GM21526 (cell line): ENCODE data around the gene PEX12.
"Not testable (repeated sequence)": the region's sequence is repeated elsewhere in the genome, so short reads cannot be mapped to it uniquely, and the experiment has no call there.

Experiments
- ATAC-seq: cut with Tn5 transposase; IDR thresholded peaks from one replicate; pipeline ENCODE4 v1.9.1; 2021; ENCODE audit warnings: moderate library complexity; ENCODE audit not compliant: unreplicated experiment, low FRiP score

Gene PEX12

DNA sequence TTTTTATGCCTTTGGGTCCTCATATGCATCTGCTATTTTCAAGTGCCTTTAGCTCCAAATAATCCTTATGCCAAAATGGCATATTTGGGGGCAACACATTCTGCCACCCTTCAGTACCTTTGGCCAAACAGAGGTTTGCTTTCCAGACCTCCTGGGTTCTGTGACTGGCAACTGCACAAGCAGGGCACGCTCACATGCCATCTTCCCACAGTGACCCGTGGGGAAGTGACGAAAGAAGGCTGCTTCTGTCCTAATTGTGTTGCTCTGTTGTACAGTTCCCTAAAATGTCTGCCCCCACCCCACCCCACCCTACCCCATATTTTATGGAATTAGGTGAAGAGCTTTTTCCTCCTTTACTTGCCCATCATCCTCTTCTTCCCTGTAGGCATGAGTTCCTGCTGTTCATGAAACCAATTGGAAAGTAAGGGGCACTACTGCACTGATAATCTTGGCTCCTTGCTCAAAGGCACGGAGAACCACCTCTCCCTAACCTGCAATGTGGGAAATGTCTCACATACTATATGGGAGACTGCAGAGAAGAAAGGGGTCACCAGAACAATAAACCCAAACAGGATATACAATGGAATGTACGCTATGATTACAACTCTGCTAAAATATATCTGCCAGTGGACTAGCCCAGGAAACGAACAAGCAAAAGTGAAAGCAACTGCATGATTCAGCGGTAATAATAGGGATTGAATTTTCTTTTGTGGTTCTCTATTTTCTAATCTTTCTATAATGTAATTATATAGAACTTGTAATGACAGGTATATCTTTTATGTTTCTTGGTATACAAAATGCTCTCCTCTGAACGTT lies 37.6 kb downstream of the PEX12 start:
- ATAC-seq, result no peak

DNA sequence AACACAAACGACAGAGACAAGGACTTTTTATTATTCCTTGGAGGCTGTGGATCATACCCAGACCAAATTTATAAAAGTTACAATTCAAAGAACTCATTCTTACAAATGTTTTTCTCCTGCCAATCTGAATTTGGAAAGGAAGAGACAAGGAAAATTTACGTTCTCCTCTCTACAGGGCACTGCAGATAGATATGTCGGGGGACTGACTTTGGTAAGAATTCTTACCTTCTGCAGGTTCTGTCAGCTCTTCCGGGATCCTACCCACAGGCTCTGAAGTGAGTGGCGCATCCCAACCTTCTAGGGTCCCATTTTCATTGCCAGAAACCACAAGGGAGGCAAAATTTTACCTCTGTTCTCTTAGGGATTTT lies 38.7 kb downstream of the PEX12 start:
- no peak for ATAC-seq

DNA sequence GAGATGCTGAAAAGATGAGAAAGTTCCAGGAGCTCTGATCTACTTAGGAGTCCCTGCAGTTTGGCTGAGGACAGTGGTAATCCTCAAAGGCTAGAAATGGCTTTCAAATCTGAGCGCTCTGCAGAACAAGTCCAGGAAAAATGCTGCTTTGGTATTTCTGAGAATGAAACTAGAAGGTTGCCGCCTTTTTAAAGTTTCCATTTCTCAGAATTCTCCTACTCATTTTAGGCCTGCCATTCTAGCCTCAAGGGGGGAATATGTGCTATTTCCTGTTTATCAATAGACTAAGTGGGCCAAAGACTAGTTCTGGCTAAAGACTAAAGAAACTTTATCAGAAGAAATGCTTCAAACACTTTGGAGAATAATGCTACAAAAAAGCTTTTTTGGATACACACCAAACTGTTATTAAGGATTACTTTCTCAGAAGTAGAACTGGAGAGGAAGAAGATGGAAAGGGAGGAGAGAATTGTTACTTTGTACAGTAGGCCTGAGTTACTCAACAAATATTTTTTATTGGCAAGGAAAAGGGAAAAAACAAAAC lies 40.7 kb downstream of the PEX12 start, which contains the start of gene SLFN12L:
SLFN12L (minus strand) TSS at position 78 of the 541 bp plus-strand sequence. CDS start 15,314 bp downstream, outside the sequence.
- ATAC-seq, result no peak

DNA sequence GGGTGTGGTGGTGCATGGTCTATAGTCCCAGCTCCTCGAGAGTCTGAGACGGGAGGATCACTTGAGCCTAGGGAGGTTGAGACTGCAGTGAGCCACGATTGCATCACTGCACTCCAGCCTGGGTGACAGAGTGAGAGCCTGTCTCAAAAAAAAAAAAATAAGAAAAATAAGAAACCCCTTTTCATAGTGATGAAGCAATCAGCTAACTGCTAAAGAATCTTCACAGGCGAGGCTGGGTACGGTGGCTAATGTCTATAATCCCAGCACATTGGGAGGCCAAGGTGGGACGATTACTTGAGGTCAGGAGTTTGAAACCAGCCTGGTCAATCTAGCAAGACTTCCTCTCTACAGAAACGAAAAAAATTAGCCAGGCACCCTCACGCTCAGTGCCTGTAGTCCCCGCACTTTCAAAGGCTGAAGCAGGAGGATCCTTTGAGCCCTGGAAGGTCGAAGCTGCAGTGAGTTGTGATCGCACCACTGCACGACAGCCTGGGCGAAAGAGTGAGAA lies 41.7 kb downstream of the PEX12 start:
- no peak for ATAC-seq

DNA sequence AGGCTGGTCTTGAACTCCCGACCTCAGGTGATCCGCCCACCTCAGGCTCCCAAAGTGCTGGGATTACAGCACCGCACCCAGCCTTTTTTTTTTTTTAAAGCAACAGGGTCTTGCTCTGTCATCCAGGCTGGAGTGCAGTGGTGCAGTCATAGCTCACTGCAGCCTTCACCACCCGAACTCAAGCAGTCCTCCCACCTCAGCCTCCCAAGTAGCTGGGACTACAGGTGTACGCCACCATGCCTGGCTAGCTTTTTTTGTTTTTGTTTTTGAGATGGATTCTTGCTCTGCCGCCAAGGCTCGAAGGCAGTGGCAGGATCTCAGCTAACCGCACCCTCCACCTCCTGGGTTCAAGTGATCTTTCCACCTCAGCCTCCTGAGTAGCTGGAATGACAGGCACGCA lies 43.0 kb downstream of the PEX12 start:
- not testable (repeated sequence) for ATAC-seq

DNA sequence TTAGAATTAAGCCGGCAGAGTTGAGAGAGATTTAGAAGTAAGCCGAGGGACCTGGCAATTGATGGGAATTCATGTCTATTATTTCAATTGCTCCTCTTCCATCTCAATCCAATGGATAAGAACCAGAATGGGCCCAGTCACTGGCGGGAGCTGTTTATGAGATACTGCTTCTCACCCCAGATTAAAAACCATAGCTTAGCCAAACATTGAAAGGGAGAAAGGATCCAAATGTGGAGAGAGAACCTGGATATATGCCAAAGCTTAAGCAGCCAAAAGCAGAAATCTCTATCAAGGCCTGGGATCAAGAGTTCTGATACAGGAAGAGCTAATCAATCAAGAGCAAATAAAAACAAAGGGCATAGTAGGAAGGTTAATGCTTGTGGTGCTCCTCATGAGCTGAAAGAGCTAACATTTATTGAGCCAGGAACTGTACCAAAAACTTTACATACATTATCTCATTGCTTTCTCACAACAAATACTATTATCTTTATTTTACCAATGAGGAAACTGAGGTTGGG lies 43.7 kb downstream of the PEX12 start:
- ATAC-seq, result no peak

DNA sequence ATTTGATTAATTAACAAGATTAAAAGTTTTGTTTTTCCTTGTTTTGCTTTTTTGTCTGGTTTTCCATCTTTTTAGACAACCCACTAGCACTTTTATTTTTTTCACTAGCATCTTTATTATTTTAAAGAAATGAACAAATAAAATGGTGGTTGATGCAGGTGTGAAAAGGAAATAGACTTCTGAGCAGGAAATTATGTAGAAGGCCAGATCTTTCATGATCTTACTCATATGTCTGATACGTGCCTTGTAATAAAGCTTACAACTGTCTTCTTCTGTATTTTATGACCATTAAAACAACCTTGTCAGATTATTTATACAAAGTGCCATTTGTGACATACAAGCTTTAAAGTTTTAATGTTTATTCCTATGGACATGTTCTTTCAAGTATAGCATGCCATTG lies 47.2 kb downstream of the PEX12 start:
- ATAC-seq, result no peak

DNA sequence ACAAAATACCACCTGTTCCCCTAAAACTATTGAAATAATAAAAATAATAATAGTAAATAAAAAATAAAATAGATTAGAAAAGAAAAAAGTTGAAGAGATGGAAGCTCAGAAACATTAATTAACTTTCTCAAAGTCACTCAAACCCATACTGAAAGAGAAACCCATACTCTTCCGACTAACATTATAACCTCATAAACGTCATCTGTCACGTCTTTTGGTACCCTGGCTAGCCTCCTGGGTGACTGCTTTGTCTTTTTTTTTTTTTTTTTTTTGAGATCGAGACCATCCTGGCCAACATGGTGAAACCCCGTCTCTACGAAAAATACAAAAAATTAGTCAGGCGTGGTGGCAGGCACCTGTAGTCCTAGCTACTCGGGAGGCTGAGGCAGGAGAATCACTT lies 48.5 kb downstream of the PEX12 start:
- ATAC-seq, result no peak

DNA sequence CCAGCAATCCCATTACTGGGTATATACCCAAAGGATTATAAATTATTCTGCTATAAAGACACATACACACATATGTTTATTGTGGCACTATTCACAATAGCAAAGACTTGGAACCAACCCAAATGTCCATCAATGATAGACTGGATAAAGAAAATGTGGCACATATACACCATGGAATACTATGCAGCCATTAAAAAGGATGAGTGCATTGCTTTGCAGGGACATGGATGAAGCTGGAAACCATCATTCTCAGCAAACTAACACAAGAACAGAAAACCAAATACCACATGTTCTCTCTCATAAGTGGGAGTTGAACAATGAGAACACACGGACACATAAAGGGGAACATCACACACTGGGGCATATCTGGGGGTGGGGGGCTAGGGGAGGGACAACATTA lies 49.0 kb downstream of the PEX12 start:
- not testable (repeated sequence) for ATAC-seq
